Breast epithelium (tissue), 4 donors: ENCODE data around the gene ASCC1. TPM values are rescaled to one million over a fixed set of nuclear protein-coding genes. Genes with fewer than 3 reads are reported as not detected.

Experiments used
- DNase-seq, 2 donors: peaks; one replicate each; pipeline ENCODE4 v3.0.0-alpha.2; 2019; ENCODE audit warnings: low spot score in 2 of 2
- H3K27ac ChIP-seq, 2 donors: fragments of 200-600 bp; sonication (generic) in 1 of 2; one replicate each; pipeline ENCODE4 v1.5.1; 2016 to 2019; ENCODE audit warnings: mild to moderate bottlenecking in 1 of 2
- H3K27me3 ChIP-seq, 2 donors: fragments of 200-600 bp; sonication (generic) in 1 of 2; one replicate each; pipeline versions ENCODE4 v1.5.1 to v1.6.0; 2017 to 2019; ENCODE audit warnings: control low read depth in 1 of 2, mild to moderate bottlenecking in 1 of 2
- H3K36me3 ChIP-seq: fragments of 200-600 bp; one replicate; pipeline ENCODE4 v1.5.1; 2019
- H3K4me1 ChIP-seq, 2 donors: fragments of 200-600 bp; sonication (generic); one replicate each; pipeline ENCODE4 v1.5.1; 2016 to 2019; ENCODE audit warnings: control low read depth in 1 of 2
- H3K4me3 ChIP-seq, 3 donors: fragments of 200-600 bp; sonication (generic); 1 replicate in 2 of 3; 2 replicates in 1 of 3; pipeline ENCODE4 v1.5.1; 2016 to 2019; ENCODE audit warnings: mild to moderate bottlenecking in 3 of 3, moderate library complexity in 2 of 3
- H3K9me3 ChIP-seq, 2 donors: fragments of 200-600 bp; sonication (generic) in 1 of 2; one replicate each; pipeline ENCODE4 v1.5.1; 2016 to 2019; ENCODE audit warnings: control low read depth in 1 of 2
- CTCF ChIP-seq, 3 donors: fragments of 450-650 bp; IDR thresholded peaks; one replicate each; pipeline ENCODE4 v1.5.1; 2016 to 2017; ENCODE audit warnings: antibody characterized with exemption in 3 of 3, mild to moderate bottlenecking in 3 of 3, moderate library complexity in 3 of 3
- POLR2A ChIP-seq: fragments of 450-650 bp; IDR thresholded peaks from one replicate; pipeline ENCODE4 v1.6.1; 2016; ENCODE audit warnings: antibody characterized with exemption, mild to moderate bottlenecking, moderate library complexity
- POLR2AphosphoS5 ChIP-seq, 3 donors: sonication (generic); formaldehyde crosslinking; IDR thresholded peaks; one replicate each; pipeline ENCODE4 v1.6.1; 2017; ENCODE audit warnings: antibody characterized with exemption in 3 of 3
- intact Hi-C: fragments of 100-400 bp; cut with DNase I; formaldehyde crosslinking; loops from one replicate; pipeline ENCODE4 v1.15.1; 2023; ENCODE audit warnings: low total_unique reads
- total RNA-seq, 3 donors: library from RNA; depleted of rRNA; stranded (reverse); fragments of >200 nt; gene quantifications; one replicate each; pipeline ENCODE4 v1.1.0, GENCODE V29; 2016

Gene ASCC1
- total RNA-seq, 3 donors from 2014 or later: 28.5 to 42.9 (median 29.6) TPM

DNA sequence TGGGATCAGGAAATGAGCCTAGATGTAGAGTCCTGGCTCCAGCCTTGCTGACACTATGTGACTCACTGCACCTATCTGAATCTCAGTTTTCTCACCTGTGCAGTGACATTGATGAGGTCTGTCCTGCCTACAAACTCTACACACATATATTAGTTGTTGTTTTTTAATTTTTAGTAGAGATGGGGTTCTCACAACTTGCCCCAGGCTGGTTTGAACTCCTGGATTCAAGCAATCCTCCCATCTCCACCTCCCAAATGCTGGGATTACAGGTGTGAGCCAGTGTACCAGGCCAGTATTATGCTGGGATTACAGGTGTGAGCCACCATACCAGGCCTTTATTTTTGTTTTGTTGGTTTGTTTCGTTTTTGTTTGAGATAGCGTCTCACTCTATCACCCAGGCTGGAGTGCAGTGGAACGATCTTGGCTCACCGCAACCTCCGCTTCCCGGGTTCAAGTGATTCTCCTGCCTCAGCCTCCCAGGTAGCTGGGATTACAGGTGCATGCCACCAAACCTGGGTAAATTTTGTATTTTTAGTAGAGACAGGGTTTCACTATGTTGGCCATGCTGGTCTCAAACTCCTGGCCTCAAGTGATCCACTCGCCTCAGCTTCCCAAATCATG lies 45.8 kb upstream of the ASCC1 start:
- H3K27me3 ChIP-seq: no peaks in the 10 kb centered on the region
- H3K4me1 ChIP-seq: peaks cover 20% of the 10 kb centered on the region in 2 donors
- no peak for TF ChIP-seq POLR2A
- TF ChIP-seq POLR2AphosphoS5 (IDR thresholded peaks at IDR 0.05): no peak
- no peak for TF ChIP-seq CTCF (IDR thresholded peaks at IDR 0.05)
- peak overlapping the region in 1 of 3 donors; percentile 70 for H3K4me3 ChIP-seq
- intact Hi-C loops: no loop called here
- DNase-seq: no peak
- no peaks in the 10 kb centered on the region for H3K9me3 ChIP-seq
- H3K36me3 ChIP-seq: no peaks in the 10 kb centered on the region
- H3K27ac ChIP-seq: peak overlapping the region; percentile 93 to 95

DNA sequence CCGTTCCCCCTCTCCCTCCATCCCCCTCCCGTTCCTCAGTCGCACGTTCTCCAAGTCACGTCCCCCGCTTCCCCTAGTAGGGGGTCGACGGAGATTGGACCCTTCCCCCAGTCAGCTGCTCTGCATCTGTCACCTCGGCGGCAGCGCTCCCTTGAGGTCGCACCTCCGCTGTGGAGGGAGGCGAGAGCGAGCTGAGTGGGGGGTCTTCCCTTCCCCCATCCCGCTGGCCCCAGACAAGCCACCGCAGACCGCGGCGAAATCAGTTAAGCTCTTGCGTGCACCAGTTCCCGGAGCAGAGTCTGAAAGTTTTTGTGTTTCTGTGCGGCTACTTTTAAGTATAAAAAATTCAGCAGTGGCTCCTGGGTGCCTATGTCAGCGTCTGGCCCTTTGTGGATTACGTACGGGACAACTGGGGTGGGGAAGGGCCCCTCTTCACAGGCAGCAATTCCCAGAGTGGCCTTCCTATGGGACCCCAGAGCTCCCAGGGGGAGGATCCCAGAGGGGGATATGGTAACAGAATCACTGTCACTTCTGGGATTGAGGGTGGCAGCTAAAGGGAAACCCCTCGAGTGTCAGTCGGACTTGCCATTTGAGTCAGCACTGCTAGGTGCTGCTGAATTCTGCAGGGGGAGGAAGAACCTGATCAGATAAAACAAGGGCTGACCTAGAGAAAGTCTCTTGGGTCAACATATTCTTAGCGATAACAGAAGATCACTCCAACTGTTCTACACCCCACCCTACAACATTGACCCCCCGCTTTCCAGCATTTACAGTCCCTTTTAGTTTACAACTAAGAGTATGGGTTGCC lies 45.1 kb upstream of the ASCC1 start:
- Histone ChIP-seq H3K9me3 (no peaks in the 10 kb centered on the region), H3K27ac (peak overlapping the region; percentile 93 to 95), H3K4me1 (peaks cover 20 to 22% of the 10 kb centered on the region in 2 donors), H3K36me3 (no peaks in the 10 kb centered on the region), H3K4me3 (peak overlapping the region; percentile 39 to 70 (median 57)), H3K27me3 (no peaks in the 10 kb centered on the region)
- TF ChIP-seq POLR2A: no peak
- peak in 1 of 3 donors; percentile 69 for TF ChIP-seq POLR2AphosphoS5 (IDR thresholded peaks at IDR 0.05)
- intact Hi-C loops: no loop called here
- DNase-seq: no peak

GRCh38 chr10:72260239-72260975 lies 44.3 kb upstream of the ASCC1 start:
- DNase-seq: peak; percentile 79 to 87
- no peak for TF ChIP-seq CTCF (IDR thresholded peaks at IDR 0.05)
- TF ChIP-seq POLR2AphosphoS5 (IDR thresholded peaks at IDR 0.05): peak; percentile 13 to 68 (median 34)
- Histone ChIP-seq H3K27me3 (no peaks in the 10 kb centered on the region), H3K4me1 (peaks cover 24 to 29% of the 10 kb centered on the region in 2 donors), H3K36me3 (no peaks in the 10 kb centered on the region), H3K9me3 (no peaks in the 10 kb centered on the region), H3K4me3 (peak overlapping the region; percentile 39 to 70 (median 57)), H3K27ac (peak overlapping the region; percentile 93 to 95)
- intact Hi-C loops: no loop called here

DNA sequence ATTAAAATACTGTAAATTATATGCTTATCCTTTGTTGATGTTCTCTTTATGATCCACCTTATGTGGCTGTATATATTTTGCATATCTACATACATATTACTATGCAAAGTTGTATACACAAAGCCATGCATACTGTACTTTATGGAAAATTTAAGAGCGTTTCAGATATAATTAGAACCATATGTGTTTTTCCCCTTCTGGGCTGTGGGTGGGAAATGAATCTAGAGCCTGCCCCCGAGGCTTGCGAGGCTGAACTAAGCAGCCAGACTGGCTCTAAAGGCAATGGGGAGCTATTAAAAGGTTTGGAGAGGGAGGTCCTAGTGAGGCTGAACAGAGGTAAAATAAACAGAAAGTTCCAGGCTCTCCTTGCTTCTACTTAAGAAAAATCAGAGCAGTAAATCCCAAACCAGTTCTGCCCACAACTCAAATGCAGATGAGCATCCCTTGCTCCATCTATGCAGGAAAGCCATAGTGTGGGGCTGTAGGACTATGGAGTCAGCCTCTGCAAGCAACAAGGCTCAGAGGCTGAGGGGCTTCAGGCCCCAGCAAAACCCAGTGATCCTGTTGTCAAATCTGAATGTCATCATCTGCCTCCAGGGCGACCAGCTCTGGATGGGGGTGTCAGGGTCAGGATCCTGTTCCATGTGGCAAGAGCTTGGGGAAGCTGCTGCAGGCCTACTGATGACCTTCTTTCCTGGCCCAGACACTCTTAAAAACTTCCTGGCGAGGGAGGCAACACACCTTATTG lies 43.6 kb upstream of the ASCC1 start:
- Histone ChIP-seq H3K27ac (peak overlapping the region; percentile 93 to 95), H3K9me3 (no peaks in the 10 kb centered on the region), H3K36me3 (no peaks in the 10 kb centered on the region), H3K4me3 (peak overlapping the region in 1 of 3 donors; percentile 70), H3K27me3 (no peaks in the 10 kb centered on the region), H3K4me1 (peaks cover 29 to 36% of the 10 kb centered on the region in 2 donors)
- intact Hi-C loops: no loop called here
- no peak for DNase-seq
- TF ChIP-seq POLR2AphosphoS5 (IDR thresholded peaks at IDR 0.05) (no peak), POLR2A (no peak), CTCF (IDR thresholded peaks at IDR 0.05) (no peak)

GRCh38 chr10:72258617-72259016 lies 42.5 kb upstream of the ASCC1 start:
- Histone ChIP-seq H3K27ac (peak overlapping the region; percentile 57 to 95), H3K4me3 (no peak overlapping the region), H3K27me3 (no peaks in the 10 kb centered on the region), H3K9me3 (no peaks in the 10 kb centered on the region), H3K4me1 (peaks cover 36 to 44% of the 10 kb centered on the region in 2 donors), H3K36me3 (no peaks in the 10 kb centered on the region)
- DNase-seq: no peak
- intact Hi-C loops: no loop called here
- TF ChIP-seq POLR2A: no peak
- TF ChIP-seq CTCF (IDR thresholded peaks at IDR 0.05): no peak
- no peak for TF ChIP-seq POLR2AphosphoS5 (IDR thresholded peaks at IDR 0.05)
